Adrenal gland (tissue), 12 donors: ENCODE measurements around the gene SMURF2. TPM values are rescaled to one million over a fixed set of nuclear protein-coding genes. Genes with fewer than 3 reads are reported as not detected.
A peak's percentile ranks its signal among the peaks of the same experiment; 100 is the strongest.

ENCODE experiments used
- DNase-seq, 7 donors: peaks; one replicate each; pipeline ENCODE4 v3.0.0-alpha.2; 2019 to 2020
- H3K27ac ChIP-seq, 5 donors: fragments of 200-600 bp; sonication (generic) in 4 of 5; 1 replicate in 3 of 5; 2 replicates in 2 of 5; pipeline versions ENCODE4 v1.5.1 to v1.8.0; 2016 to 2020; ENCODE audit warnings: mild to moderate bottlenecking in 1 of 5
- H3K27me3 ChIP-seq: fragments of 200-600 bp; 2 replicates; pipeline ENCODE4 v1.8.0; 2021
- H3K36me3 ChIP-seq, 2 donors: fragments of 200-600 bp; replicated peaks in 1 of 2; 1 replicate in 1 of 2; 2 replicates in 1 of 2; pipeline versions ENCODE4 v1.5.1 to v1.8.0; 2018 to 2022
- H3K4me1 ChIP-seq, 2 donors: fragments of 200-600 bp; replicated peaks in 1 of 2; 1 replicate in 1 of 2; 2 replicates in 1 of 2; pipeline versions ENCODE4 v1.5.1 to v1.8.0; 2018 to 2021
- H3K4me3 ChIP-seq, 4 donors: fragments of 200-600 bp; sonication (generic) in 3 of 4; one replicate each; pipeline ENCODE4 v1.5.1; 2016 to 2018
- H3K9me3 ChIP-seq, 3 donors: fragments of 200-600 bp; sonication (generic) in 1 of 3; replicated peaks in 1 of 3; 1 replicate in 2 of 3; 2 replicates in 1 of 3; pipeline versions ENCODE4 v1.5.1 to v1.8.0; 2016 to 2021
- CTCF ChIP-seq, 6 experiments: fragments of 450-650 bp in 4 of 6; fragments of 200-600 bp in 2 of 6; sonication (generic) in 1 of 6; IDR thresholded peaks; 1 replicate in 5 of 6; 2 replicates in 1 of 6; pipeline versions ENCODE4 v1.5.1 to v1.8.0; 2016 to 2021; ENCODE audit warnings: antibody characterized with exemption in 6 of 6, mild to moderate bottlenecking in 2 of 6, moderate library complexity in 1 of 6
- POLR2A ChIP-seq, 2 donors: fragments of 450-650 bp; IDR thresholded peaks; one replicate each; pipeline ENCODE4 v1.6.1; 2017; ENCODE audit warnings: antibody characterized with exemption in 2 of 2, mild to moderate bottlenecking in 2 of 2, moderate library complexity in 1 of 2
- WGBS, 4 donors: extraction: QIAGEN DNeasy Blood & Tissue Kit in 2 of 4; methylation state at CpG; one replicate each; pipeline versions ENCODE4 v1.1.5 to v1.1.7; 2013 to 2017; 5-methylcytosine and 5-hydroxymethylcytosine counted together
- intact Hi-C, 2 donors: fragments of 100-400 bp; cut with DNase I; formaldehyde crosslinking; loops; one replicate each; pipeline versions ENCODE4 v1.14.1 to v1.15.0; 2022 to 2023
- polyA plus RNA-seq, 3 donors: library from polyadenylated mRNA; stranded (reverse); fragments of 200-250 nt in 2 of 3; fragments of 350-450 nt in 1 of 3; fragmentation: Illumina TruSeq in 1 of 3; extraction: RNeasy Lipid Tissue Mini Kit (QIAGEN cat#74804) in 1 of 3; gene quantifications; one replicate each; pipeline ENCODE4 v1.2.3, GENCODE V29; 2013 to 2014
- total RNA-seq, 9 donors: library from RNA; depleted of rRNA in 4 of 9; stranded (reverse); fragments of >200 nt in 4 of 9; fragments of 120-200 nt in 1 of 9; fragmentation: NEBNext Ultra II Directional in 1 of 9; extraction: Animal tissue kit (Norgen Biotek cat#: 25700) in 1 of 9; gene quantifications; one replicate each; pipeline versions ENCODE4 v1.1.0 to v1.2.4, GENCODE V29; 2013 to 2023
- donor health status: healthy with polysubstance abuse.
- donor health status: Bipolar disorder and iron deficiency.
- donor health status: DM: yes; HTN: yes; CAD: no.
- donor health status: DM: no; HTN: no; CAD: no.
- donor health status: DM: no; HTN: no; CAD: no.
- donor health status: DM: yes; HTN: yes; CAD: no.

SMURF2 gene
- total and polyA plus RNA-seq, 12 donors: 7.7 to 36.9 (median 15.0) TPM

- H3K27me3 ChIP-seq: no peaks in the 10 kb centered on the region
- TF ChIP-seq POLR2A (IDR thresholded peaks at IDR 0.05) (no peak), CTCF (IDR thresholded peaks at IDR 0.05) (no peak)
- H3K4me3 ChIP-seq: no peak overlapping the region
- H3K9me3 ChIP-seq: no peaks in the 10 kb centered on the region
- WGBS, 4 donors: 37 to 46% (median 42%) methylated on average over 3 of the region's 3 CpGs
- H3K4me1 ChIP-seq: no peaks in the 10 kb centered on the region
- DNase-seq: no peak
- intact Hi-C loops: no loop called here
- H3K27ac ChIP-seq: peak overlapping the region in 2 of 5 donors; percentile 9 to 58
- peaks cover 0 to 28% of the 10 kb centered on the region in 2 donors for H3K36me3 ChIP-seq
Observed at GRCh38 chr17:64572682-64573154, 89.4 kb downstream of the SMURF2 start.

- Histone ChIP-seq H3K4me1 (no peaks in the 10 kb centered on the region), H3K27me3 (no peaks in the 10 kb centered on the region), H3K27ac (no peak overlapping the region), H3K36me3 (peaks cover 0 to 24% of the 10 kb centered on the region in 2 donors), H3K9me3 (no peaks in the 10 kb centered on the region), H3K4me3 (no peak overlapping the region)
- DNase-seq: no peak
- intact Hi-C loops: no loop called here
- WGBS, 4 donors: 82 to 94% (median 90%) methylated on average over 6 of the region's 6 CpGs
- TF ChIP-seq CTCF (IDR thresholded peaks at IDR 0.05): no peak
- TF ChIP-seq POLR2A (IDR thresholded peaks at IDR 0.05): no peak
Observed at GRCh38 chr17:64571746-64572145, 90.4 kb downstream of the SMURF2 start.

GRCh38 chr17:64565563-64565962, 96.5 kb downstream of the SMURF2 start:
- no peak for TF ChIP-seq CTCF (IDR thresholded peaks at IDR 0.05)
- no peak for TF ChIP-seq POLR2A (IDR thresholded peaks at IDR 0.05)
- Histone ChIP-seq H3K4me1 (no peaks in the 10 kb centered on the region), H3K27ac (no peak overlapping the region), H3K27me3 (no peaks in the 10 kb centered on the region), H3K4me3 (no peak overlapping the region), H3K9me3 (no peaks in the 10 kb centered on the region), H3K36me3 (peaks cover 0 to 32% of the 10 kb centered on the region in 2 donors)
- DNase-seq: no peak
- intact Hi-C loops: no loop called here

- TF ChIP-seq POLR2A (IDR thresholded peaks at IDR 0.05): no peak
- TF ChIP-seq CTCF (IDR thresholded peaks at IDR 0.05): no peak
- Histone ChIP-seq H3K27me3 (no peaks in the 10 kb centered on the region), H3K4me1 (no peaks in the 10 kb centered on the region), H3K36me3 (peaks cover 0 to 31% of the 10 kb centered on the region in 2 donors), H3K4me3 (no peak overlapping the region), H3K9me3 (no peaks in the 10 kb centered on the region), H3K27ac (no peak overlapping the region)
- intact Hi-C loops: no loop called here
- WGBS, 4 donors: 88 to 100% (median 95%) methylated on average over 1 of the region's 1 CpG
- DNase-seq: no peak
Observed at GRCh38 chr17:64564098-64564497, 98.0 kb downstream of the SMURF2 start.
